Endometrial microvascular endothelial cells (primary cell): Measurements from ENCODE around the gene MIB1. TPM values are rescaled to one million over a fixed set of nuclear protein-coding genes. Genes with fewer than 3 reads are reported as not detected.

Experiments used
- in situ Hi-C: cut with HindIII; loops from 2 replicates; pipeline ENCODE4 v1.10.0; 2017; ENCODE audit warnings: low sequenced_read_pairs, low pct_unique_long_range_greater_than_20kb; ENCODE audit errors: inconsistent ontology term
- total RNA-seq: library from RNA; depleted of rRNA; stranded (reverse); fragments of >200 nt; gene quantifications from one replicate; pipeline ENCODE4 v1.2.3, GENCODE V29; 2015; ENCODE audit errors: inconsistent ontology term

The MIB1 gene
- total RNA-seq, 1 donor from 2014 or later, result 25.6 TPM

DNA sequence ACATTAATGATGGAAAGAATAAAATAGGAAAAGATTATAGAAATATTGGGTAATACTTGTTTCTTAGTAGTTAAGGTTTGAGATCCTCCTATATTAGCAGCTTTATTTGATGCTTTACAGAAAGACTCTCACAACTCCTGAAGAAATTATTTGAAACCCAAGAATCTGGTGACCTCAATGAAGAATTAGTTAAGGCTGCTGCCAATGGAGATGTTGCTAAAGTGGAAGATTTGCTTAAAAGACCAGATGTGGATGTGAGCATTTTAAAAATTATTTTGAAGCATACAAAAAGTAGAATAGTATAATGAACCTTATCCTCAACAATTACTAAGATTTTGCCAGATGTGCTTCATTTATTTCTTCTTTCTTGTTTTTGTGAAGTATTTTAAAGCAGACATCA lies 59.1 kb downstream of the MIB1 start:
- in situ Hi-C loops, result no loop called here

DNA sequence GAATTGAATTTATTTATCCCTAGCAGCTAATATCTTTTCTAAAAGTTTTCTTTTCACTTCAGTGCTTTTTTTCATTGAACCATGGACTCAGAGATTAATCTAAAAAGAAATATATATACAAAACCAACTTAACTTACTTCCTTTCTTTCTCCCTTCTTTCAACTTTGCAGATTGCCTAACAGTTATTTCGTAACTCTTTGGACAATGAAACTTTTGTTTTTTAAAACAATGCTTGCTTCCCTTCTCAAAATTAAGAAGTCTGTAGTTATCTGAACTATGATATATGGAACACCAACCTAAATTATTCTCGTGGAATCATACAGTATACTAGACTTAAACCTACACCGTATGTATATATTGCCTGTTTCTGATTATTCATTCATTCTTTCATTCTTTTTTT lies 62.9 kb downstream of the MIB1 start:
- in situ Hi-C loops, result no loop called here

DNA sequence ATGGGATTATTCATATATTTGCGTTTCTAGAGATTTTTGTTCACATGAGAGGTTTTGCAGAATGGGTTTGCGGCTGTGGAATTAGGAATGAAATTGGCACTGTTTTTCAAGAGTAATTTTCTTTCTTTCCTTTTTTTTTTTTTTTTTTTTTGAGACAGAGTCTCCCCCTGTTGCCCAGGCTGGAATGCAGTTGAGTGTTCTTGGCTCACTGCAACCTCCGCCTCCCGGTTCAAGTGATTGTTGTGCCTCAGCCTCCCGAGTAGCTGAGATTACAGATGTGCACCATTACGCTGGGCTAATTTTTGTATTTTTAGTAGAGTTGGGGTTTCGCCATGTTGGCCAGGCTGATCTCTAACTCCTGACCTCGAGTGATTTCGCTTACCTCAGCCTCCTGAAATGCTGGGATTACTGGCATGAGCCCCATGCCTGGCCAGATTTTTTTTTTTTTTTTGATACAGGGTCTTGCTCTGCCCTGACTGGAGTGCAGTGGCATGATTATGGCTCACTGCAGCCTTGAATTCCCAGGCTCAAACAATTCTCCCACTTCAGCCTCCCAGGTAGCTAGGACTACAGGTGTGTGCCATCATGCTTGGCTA lies 65.3 kb downstream of the MIB1 start:
- in situ Hi-C loops, result no loop called here

DNA sequence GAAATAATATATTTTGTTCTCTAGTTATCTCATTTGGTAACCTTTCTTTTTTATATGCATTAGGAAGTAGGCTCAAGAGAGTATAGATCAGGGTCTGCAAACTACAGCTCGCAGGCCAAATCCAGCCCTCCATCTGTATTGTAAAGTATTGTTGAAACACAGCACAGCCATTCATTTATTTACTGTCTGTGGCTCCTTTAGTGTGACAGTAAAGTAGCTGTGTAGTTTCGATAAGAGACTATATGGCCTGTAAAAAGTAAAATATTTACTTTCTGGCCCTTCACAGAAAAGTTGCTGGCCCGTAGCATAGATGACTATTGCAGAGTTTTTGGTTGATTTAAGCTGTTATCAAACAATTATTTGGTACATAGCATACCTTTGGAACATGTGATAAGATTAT lies 67.6 kb downstream of the MIB1 start:
- in situ Hi-C loops, result no loop called here

DNA sequence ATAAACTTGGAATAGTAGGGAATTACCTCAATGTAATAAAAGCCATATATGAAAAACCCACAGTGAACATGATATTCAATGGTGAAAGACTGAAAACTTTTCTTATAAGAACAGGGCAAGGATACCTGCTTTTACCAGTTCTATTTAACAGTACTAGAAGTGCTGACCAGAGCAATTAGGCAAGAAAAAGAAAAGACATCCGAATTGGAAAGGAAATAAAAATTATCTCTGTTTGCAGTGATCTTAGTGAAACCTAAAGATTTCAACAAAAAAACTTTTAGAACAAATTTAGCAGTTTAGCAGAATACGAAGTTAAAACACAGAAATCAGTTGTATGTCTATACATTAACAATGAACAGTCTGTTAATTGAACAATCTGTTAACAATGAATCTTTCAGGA lies 69.1 kb downstream of the MIB1 start:
- in situ Hi-C loops, result no loop called here

DNA sequence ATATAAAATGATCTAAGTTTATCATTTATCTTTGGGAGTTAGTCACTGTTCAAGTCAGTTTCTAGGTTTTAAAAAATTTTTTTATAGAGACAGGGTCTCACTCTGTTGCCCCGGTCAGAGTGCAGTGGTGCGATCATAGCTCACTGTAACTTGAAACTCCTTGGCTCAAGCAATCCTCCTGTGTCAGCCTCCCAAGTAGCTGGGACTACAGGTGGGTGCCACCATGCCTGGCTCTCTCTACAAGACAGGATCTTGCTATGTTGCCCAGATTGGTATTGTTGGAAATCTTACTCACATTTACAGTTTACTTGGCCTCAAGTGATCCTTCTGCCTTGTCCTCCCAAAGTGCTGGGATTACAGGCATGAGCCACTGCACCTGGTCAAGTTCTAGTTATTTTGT lies 74.5 kb downstream of the MIB1 start:
- in situ Hi-C loops, result no loop called here

DNA sequence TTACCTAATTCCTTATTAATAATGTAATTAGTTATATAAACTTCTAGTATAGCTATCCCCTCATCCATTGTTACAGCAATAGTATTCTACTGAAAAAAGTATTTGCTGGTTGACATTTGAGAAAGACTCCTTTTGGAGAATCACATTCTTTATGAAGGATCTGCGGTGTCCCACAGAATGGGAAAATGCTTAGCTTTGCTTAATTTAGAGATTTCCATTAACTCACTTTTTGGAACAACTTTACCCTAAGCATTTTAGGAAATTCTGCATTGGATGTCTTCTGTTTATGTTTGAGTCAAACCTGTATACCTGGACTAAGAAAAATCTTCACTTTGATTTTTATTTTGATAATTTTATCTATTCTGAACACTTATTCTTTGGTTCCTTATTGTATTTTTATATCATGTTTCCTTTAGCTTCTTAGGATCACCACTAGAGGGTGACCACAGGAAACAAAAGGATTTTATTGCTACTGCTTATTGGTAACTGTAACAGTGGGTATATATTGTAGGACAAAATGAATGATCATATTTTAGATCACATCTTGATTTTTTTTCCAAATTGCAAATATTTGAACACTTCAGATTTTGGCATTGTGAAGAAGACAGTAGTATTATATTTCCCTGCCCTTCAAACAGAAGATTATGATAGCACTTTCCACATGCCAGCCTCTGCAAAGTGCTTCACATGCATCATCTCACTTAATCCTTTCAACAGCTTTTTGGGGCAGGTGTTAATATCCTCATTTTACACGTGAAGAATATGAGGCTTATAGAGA lies 79.6 kb downstream of the MIB1 start:
- in situ Hi-C loops, result no loop called here

DNA sequence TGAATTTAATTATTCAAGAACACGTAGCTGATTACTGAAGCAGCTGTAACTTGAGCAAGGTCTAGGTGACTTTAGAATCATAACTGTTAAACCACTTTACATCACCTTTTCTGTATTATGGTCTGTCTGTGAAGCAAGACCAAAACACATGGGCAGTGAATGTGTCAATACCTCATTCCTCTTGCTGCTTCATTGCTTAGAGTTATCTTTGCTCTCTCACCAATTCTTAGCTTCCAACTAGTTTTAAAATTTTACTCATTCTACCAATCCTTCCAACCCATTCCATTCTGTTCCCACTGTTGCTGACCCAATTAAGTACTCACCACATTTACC lies 80.2 kb downstream of the MIB1 start:
- in situ Hi-C loops, result no loop called here

DNA sequence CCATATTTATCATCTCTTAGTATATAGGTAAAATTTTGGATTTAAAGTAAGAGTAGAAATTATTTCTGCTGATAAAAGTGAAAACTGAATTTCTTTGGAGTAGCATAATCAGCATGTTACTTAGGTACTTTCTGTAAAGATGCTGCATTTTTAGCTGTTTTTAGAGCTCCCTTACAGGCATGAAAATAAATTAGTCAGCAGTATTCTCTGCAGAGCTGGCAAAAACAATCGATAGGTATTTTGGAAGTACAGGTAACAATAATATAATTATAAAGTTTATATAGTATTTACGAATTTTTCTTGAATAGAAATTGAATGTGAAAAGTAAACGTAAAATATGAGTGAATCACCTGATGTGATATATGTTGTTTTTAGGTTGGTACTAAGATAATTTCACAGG lies 83.3 kb downstream of the MIB1 start:
- in situ Hi-C loops, result no loop called here

DNA sequence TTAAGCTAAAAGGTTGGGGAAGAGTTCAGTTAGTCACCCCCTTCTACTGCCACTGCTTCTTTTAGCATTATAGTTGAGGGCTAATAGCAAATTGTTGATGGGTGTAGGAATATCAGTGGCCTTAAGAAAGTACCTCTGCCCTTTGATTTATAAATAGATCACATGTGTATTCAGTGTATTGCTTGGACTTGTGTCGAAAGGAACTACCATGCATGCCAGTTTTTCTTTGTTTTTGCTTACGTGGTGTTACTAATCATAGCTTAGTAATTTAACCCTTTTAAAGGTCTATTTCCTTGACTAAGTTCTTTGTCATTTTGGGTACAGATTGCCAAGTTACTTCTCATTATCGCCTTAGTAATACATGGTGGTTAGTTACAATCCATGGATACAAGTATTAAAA lies 85.6 kb downstream of the MIB1 start:
- in situ Hi-C loops, result no loop called here

DNA sequence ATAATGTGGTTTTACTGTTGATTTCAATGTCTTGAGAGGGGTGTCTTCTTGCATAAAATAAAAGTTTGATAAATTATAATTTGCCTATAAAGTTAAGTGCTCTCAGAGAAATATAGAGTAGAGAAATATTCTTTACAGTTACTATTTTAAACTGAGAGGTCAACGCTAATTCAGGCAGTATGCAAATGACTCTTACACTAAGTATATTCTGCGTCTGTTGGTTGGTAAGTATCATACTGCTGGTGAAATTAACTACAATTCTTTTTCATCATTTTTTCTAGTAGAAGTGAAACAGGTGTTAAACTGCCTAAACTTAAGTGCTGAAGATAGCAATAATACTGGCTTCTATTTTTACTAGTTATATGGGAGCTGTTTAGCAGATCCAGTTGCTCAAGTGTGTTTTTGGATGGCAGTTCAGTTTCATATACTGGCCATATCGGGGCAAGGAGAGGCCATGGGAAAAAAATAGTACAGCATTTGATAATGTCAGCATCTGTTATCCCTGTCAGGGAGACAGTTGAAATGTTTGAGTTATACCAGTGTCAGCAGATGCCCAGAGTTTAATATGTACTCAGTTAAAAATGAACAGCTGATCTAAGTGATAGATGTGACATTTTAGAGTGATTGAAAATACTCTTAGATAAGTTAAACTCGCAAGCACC lies 86.2 kb downstream of the MIB1 start:
- in situ Hi-C loops, result no loop called here

DNA sequence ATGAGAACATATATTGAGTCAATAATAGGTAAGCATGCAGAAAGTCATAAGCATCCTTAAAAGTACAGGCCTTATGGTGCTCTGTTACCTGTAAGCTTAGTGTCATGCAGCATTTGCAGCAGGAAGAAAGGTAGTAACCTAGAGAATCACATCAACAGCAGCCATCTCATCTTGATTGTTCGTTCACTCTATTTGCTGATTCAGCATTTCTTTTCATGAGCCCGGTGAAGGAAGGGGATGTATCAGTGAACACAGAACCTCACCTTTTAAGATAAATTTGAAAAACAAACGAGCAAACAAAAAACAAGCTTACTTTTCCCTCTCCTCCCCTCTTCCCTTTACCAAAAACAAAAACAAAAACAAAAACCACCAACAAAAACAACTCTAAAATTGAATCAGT lies 89.9 kb downstream of the MIB1 start:
- in situ Hi-C loops, result no loop called here

DNA sequence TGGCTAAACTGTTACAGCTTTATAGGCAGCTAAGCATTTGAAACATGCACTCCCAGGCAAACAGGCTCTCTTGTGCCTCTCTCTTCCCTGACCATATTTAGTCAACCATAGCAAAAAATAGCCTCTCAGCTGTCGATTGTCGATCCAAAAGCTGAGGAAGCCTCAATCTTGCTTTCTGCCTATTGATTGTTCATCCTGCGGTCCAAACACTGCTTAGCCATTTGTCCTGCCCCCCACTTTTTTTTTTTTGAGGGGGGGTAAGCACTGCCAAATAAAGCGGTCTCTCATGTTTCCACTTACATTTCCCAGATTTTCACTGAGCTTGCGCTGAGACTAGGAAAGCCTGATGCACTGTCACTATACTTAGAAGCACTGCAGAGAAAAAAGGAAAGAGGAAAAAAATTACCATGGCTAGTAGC lies 90.8 kb downstream of the MIB1 start:
- in situ Hi-C loops, result no loop called here

DNA sequence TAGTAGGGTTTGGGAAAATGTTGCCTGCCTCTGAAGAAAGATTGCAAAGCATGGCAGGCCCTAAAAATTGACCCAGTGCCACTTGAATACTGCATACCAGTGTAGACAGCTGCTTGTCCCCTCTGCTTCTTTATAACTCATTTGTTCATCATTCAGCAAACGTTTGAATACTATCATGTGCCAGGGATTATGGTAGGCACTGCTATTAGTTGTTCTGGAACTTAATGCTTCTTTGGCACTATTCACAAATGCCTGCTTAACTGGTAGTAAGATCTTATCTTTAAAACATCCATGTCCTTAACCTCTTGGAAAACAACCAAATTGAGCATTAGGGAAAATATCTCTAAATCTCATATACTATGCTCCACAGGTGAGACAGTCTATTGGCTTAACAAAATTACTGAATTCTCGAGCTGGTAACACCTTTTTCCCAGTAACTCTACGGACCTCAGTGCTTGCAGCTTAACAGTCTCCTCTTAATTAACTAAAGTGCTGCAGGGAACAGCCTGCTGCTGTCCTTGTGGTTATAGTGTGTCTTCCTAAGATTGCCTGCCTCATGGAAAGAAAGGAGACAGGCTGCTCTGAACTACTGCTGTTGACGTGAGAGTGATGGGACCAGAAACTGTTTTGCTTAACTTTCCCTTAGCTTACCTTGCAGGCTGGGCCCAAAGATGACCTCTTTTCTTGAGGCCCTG lies 93.2 kb downstream of the MIB1 start:
- in situ Hi-C loops, result no loop called here

DNA sequence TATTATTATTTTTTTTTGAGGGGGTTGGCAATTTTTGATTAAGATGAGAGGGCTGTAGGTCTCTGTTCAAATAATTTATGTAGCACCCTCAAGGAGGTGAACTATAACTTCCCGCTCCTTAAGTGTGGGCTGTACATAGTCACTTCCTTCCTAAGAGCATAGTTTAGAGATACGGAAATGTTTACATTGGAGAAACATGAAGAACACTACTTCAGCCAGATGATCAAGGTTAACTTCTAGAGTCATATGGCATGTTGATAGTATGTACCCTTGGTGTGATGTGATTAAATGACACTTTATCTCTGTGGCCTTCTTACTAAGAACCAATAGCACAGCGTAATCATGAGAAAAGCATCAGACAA lies 93.7 kb downstream of the MIB1 start:
- in situ Hi-C loops, result no loop called here

DNA sequence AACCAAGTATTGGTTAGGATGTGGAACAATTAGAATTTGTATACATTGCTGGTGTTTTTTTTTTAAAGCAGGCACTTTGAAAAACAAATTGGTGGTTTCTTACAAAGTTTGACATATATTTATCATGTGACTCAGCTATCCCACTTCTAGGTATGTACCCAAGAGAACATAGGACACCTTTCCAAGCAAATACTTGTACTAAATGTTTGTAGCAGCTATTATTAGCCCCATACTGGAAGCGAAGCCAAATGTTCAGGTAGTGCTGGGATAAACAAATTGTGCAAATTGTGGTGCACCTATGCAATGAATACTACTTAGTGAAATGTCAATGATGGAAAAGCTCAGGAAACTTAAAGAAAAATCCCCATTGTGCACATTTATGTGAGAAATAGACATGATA lies 101.0 kb downstream of the MIB1 start:
- in situ Hi-C loops, result no loop called here

DNA sequence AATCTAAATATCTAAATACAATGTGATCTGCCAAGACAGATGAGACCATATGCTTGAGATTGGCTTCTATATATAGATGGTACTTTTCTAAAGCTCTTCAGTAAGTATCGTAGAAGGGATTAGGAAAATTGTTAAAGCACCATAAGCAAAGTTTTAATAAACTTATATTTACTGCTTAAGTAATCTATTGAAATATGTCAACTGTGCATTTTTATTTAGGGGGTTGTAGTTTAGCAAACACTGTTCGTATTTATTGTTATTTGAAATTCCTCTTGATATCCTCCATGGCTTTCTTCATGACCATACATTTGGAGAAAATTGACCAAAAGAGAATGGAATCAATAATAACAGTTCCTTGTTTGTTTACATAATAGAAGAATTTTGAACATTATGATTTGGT lies 102.7 kb downstream of the MIB1 start:
- in situ Hi-C loops, result no loop called here

DNA sequence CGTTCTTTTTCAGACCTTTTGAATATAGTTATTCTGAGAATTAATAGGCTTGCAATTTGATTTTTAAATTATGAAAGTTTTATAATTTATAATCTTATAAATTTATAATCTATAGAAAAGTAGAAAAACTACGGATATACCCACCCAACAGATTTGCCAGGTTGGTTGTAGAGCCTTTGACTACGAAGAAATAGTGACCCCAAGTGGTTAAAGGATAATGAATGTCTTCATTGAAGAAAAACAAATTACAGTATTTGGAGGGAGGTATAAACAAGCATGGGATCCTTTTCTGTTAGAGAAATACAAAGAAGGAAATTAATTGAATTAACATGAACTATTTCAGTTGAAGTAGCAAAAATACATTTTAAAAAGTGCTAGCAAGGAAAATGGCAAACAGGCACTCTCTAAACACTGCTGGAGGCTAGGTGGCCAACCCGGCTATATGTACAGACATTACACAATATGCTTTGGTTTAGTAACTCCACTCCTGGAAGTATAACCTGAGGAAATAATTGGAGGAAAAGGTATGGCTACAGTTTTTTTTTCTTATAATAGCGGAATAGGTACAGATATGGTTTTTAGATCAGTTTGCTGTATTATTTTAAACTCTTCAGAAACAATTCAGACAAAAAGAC lies 110.9 kb downstream of the MIB1 start:
- in situ Hi-C loops, result no loop called here

DNA sequence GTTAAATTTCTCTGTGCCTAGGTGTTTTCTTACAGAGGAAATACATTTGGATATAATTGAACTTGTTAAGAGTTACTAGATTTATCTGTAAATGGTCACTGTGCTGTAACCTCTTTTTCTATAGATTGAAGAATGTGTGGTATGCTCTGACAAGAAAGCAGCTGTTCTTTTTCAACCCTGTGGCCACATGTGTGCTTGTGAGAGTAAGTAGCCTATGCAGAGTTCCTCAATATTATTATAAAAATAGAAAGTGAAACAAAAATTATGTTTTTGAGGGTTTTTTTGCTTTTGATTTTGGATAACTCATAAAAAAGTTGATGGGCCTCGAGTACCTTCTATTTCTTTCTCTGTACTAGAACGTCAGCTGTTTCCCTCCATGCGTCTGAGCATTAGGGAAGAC lies 112.4 kb downstream of the MIB1 start:
- in situ Hi-C loops, result no loop called here
